Measurements from ENCODE around the gene AACS. TPM values are rescaled to one million over a fixed set of nuclear protein-coding genes. Genes with fewer than 3 reads are reported as not detected.
A peak's percentile ranks its signal among the peaks of the same experiment; 100 is the strongest.

The AACS gene
- total and polyA plus RNA-seq, 2 of the 8 experiments (the other 6 are each of a cell fraction or from before 2014, with no cell fraction given), result 51.9 to 52.4 TPM

DNA sequence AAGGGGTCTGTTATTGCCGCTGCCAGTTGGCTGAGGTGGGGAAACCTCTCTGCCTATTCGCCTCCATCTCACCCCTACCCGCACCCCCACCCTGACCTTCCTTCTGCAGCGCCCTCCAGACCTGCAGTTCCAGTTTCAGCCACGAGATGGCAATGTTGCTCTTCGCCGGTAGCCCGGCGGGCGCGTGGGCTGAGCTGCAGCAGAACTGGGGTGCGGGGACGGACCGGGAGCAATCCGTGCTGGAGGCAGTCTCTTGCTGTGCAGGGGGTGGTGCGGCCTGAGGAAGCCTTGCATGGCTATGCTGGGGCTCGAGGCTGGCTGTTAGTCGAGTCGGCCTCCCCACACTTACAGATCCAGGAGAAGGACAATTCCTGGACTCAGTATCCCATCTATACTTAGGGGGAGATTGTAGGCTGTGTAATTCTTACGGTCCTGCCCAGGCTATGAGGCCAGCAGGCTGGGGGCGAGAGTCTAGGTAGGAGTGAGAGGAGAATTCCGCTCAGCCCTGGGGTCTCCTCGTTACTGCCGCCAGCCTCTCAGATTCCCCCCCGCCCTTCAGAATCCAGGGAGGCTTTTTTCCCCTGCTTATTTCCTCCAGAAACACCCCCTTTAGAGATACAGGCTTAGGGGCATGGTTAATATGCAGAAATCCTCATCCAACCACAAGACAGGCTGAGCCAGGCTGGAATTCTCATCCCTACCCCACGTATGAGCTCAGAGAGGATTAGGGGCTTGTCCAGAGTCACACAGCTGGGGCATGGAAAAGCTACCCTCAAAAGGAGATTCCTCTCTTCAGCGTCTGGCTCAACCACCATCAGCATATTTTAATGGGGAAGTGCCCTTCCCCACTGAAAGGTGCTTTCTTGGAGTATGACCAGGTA lies 118.2 kb downstream of the AACS start:
- Histone ChIP-seq H3K36me3 (ENCODE audit: control insufficient read depth in 2 of 4, insufficient read depth in 4 of 4, low read length in 3 of 4) (no peaks in the 10 kb centered on the region), H2BK12ac (ENCODE audit: low read depth, low read length) (peak overlapping the region; percentile 97; the same call in 1 of the 2 replicates), H4K20me1 (replicated peaks in 1 of 2; ENCODE audit: control insufficient read depth in 1 of 2, insufficient read depth in 2 of 2, low read length in 2 of 2) (peaks cover 0 to 6% of the 10 kb centered on the region in 2 experiments), H3K4me3 (ENCODE audit: extremely low read depth in 1 of 4, insufficient read depth in 2 of 4, low read depth in 3 of 4, low read length in 4 of 4) (peak overlapping the region in 3 of 4 experiments; percentile 29 to 43 (median 40); a peak in 5 of 8 replicates), H4K8ac (ENCODE audit: extremely low read depth, insufficient read depth, low read length) (no peak overlapping the region), H3K14ac (ENCODE audit: insufficient read length) (no peak overlapping the region), H2BK20ac (ENCODE audit: low read length) (peak overlapping the region; percentile 28), H3K9ac (replicated peaks in 1 of 4; ENCODE audit: extremely low read depth in 1 of 4, low read depth in 3 of 4, low read length in 3 of 4) (no peak overlapping the region), H3K23me2 (ENCODE audit: low read depth, low read length) (peaks cover 13% of the 10 kb centered on the region), H2BK5ac (ENCODE audit: low read depth, low read length) (peak overlapping the region; percentile 96; the same call in 1 of the 2 replicates), H2AK5ac (ENCODE audit: low read depth, low read length) (peak overlapping the region; percentile 17; the same call in 1 of the 2 replicates), H3K18ac (ENCODE audit: extremely low read depth, low read length) (peak overlapping the region; percentile 80), H2BK15ac (ENCODE audit: low read length) (0 out of 2 replicates have a peak overlapping the region, but pooled peaks have one; percentile 48), H2AFZ (ENCODE audit: low read length) (no peak overlapping the region), H3K27ac (ENCODE audit: low read depth, low read length) (no peak overlapping the region), H3K4me2 (ENCODE audit: insufficient read depth in 1 of 2, low read depth in 2 of 2, low read length in 2 of 2) (peak overlapping the region; percentile 65 to 76), H3K4ac (replicated peaks; ENCODE audit: insufficient read length, low read depth, low read length) (no peak overlapping the region), H3K4me1 (replicated peaks in 1 of 4; ENCODE audit: control insufficient read depth in 3 of 4, insufficient read depth in 4 of 4, low read length in 3 of 4) (peaks cover 11 to 26% (median 14%) of the 10 kb centered on the region in 4 experiments), H3K79me1 (ENCODE audit: low read depth, low read length) (no peaks in the 10 kb centered on the region), H3K9me3 (ENCODE audit: insufficient read depth in 2 of 2, low read depth in 1 of 2, low read length in 1 of 2) (peaks cover 0 to 4% of the 10 kb centered on the region in 2 experiments; a peak in 1 of 4 replicates), H3K23ac (ENCODE audit: insufficient read length) (no peak overlapping the region), H3K27me3 (replicated peaks in 1 of 4; ENCODE audit: control insufficient read depth in 3 of 4, extremely low read depth in 1 of 4, insufficient read depth in 3 of 4, low read length in 3 of 4) (peaks cover 0 to 11% (median 5%) of the 10 kb centered on the region in 4 experiments; a peak in 4 of 7 replicates), H4K91ac (replicated peaks; ENCODE audit: insufficient read length, low read length) (peak overlapping the region; percentile 79), H4K5ac (ENCODE audit: insufficient read length, low read depth, low read length) (no peak overlapping the region), H2BK120ac (replicated peaks; ENCODE audit: low read depth, low read length) (peak overlapping the region; percentile 68), H3K79me2 (ENCODE audit: control insufficient read depth in 1 of 2, insufficient read depth in 2 of 2, low read length in 2 of 2) (peaks cover 0 to 11% of the 10 kb centered on the region in 2 experiments; a peak in 2 of 4 replicates), H3K56ac (replicated peaks; ENCODE audit: insufficient read length, low read depth, low read length) (no peak overlapping the region)
- ChIA-PET POLR2A (ENCODE audit: partially characterized antibody) (interaction anchor here (2.4 kb wide), 1 partner anchor 10 kb away, joined by 10 read pairs; no protein-coding TSS in a partner anchor), CTCF (ENCODE audit: partially characterized antibody) (interaction anchor here (0.6 to 3.5 kb wide), 32 partner anchors 10 to 939 kb away, joined by 3 to 19 read pairs (median 4); no protein-coding TSS in a partner anchor)
- 6% methylated on average over 23 of the region's 27 CpGs; no CpG with 5 or more reads in 1 of the 2 experiments for WGBS, 2 experiments (ENCODE audit: extremely low coverage in 1 of 2, insufficient coverage in 1 of 2, insufficient read length in 1 of 2, insufficient replicate concordance in 2 of 2, low coverage in 1 of 2, low lambda C conversion rate in 2 of 2, missing lambda C conversion rate in 1 of 2)
- FAIRE-seq (peak; percentile 62), DNase-seq (ENCODE audit: low read depth in 1 of 2, low spot score in 2 of 2) (peak in 1 of 2 experiments; percentile 98)
- TF ChIP-seq, protein P1, sequence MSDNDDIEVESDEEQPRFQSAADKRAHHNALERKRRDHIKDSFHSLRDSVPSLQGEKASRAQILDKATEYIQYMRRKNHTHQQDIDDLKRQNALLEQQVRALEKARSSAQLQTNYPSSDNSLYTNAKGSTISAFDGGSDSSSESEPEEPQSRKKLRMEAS (IDR thresholded peaks at IDR 0.05), result peak; percentile 94
- TF ChIP-seq TBP (IDR thresholded peaks at IDR 0.05; ENCODE audit: low read depth, low read length), result no peak
- peak; percentile 60; the same call in 1 of the 2 replicates for TF ChIP-seq CHD2 (IDR thresholded peaks at IDR 0.05; ENCODE audit: low read length)
- TF ChIP-seq TAF7 (optimal IDR thresholded peaks at IDR 0.05; ENCODE audit: borderline replicate concordance, low read depth, low read length), result peak; percentile 79
- 0 out of 4 replicates have a peak, but pooled peaks of 1 of the 2 experiments have one; percentile 25 for TF ChIP-seq HDAC2 (IDR thresholded peaks at IDR 0.05; ENCODE audit: borderline replicate concordance in 1 of 2, low read depth in 2 of 2, low read length in 2 of 2)
- TF ChIP-seq TCF12 (IDR thresholded peaks at IDR 0.05; ENCODE audit: low read depth, low read length), result 0 out of 2 replicates have a peak, but pooled peaks have one; percentile 13
- peak; percentile 99 to 100 for TF ChIP-seq RAD21 (IDR thresholded peaks at IDR 0.05 in 1 of 2, conservative IDR thresholded peaks at IDR 0.05 in 1 of 2; ENCODE audit: low read depth in 2 of 2, low read length in 2 of 2)
- TF ChIP-seq SP1 (IDR thresholded peaks at IDR 0.05; ENCODE audit: low read depth, low read length), result no peak
- TF ChIP-seq YY1 (IDR thresholded peaks at IDR 0.05; ENCODE audit: low read depth, low read length), result peak; percentile 47; the same call in 1 of the 2 replicates

All from H1 (cell line).